WTC11 (cell line): ENCODE data around the gene PARK7.

Experiments
- CREM ChIP-seq: sonication (generic); formaldehyde crosslinking; IDR thresholded peaks from 2 replicates; pipeline ENCODE4 v1.8.1; 2022; ENCODE audit warnings: mild to moderate bottlenecking, missing genetic modification reagents, moderate library complexity
- ZNF423 ChIP-seq: fragments of 250-450 bp; sonication (Bioruptor Pico); IDR thresholded peaks from 2 replicates; pipeline ENCODE4 v2.1.2; 2022; ENCODE audit warnings: mild to moderate bottlenecking, moderate library complexity
- TF ChIP-seq, protein P1 (sequence below): fragments of 200-600 bp; IDR thresholded peaks from 2 replicates; pipeline ENCODE4 v1.8.0; 2022; ENCODE audit warnings: antibody characterized with exemption
- TF ChIP-seq, protein P2 (sequence below): sonication (generic); formaldehyde crosslinking; IDR thresholded peaks from 2 replicates; pipeline ENCODE4 v1.8.0; 2022; ENCODE audit warnings: mild to moderate bottlenecking, missing genetic modification reagents

DNA sequence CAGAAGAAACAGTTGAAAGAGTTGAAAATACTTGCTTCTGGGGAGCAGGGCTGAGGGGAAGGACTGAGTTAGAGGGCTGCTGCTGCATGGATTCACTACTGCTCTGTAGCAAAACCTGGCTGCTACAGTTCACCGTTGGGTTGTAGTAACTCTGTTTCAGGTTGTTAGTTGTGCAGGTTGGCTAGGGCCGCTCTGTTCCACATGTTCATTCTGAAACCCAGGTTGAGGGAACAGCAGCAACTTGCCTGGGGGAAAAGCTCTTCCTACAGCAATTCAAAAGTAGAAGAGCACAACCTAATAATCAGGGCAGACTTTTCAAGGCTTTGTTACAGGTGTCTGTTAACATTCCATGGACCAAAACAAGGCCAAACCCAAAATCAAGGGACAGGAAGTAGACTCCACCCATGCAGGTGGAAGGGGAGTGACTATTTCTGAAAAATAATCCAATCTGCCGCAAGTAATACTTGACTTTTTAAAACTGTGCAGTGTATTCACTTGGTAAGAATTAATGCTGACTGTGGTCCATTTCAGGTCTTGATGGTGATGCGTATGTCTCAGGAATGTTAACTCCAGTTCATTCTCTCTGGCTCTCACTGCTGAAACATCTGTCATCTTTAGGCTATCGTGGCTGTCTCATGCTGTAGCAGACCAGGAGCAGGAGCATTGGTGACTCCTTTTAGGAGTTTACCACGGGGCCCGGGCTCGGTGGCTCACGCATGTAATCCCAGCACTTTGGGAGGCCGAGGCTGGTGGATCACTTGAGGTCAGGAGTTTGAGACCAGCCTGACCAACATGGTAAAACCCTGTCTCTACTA lies 5.1 kb upstream of the PARK7 start:
- TF ChIP-seq, protein P1, sequence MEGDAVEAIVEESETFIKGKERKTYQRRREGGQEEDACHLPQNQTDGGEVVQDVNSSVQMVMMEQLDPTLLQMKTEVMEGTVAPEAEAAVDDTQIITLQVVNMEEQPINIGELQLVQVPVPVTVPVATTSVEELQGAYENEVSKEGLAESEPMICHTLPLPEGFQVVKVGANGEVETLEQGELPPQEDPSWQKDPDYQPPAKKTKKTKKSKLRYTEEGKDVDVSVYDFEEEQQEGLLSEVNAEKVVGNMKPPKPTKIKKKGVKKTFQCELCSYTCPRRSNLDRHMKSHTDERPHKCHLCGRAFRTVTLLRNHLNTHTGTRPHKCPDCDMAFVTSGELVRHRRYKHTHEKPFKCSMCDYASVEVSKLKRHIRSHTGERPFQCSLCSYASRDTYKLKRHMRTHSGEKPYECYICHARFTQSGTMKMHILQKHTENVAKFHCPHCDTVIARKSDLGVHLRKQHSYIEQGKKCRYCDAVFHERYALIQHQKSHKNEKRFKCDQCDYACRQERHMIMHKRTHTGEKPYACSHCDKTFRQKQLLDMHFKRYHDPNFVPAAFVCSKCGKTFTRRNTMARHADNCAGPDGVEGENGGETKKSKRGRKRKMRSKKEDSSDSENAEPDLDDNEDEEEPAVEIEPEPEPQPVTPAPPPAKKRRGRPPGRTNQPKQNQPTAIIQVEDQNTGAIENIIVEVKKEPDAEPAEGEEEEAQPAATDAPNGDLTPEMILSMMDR: no peak
- no peak for TF ChIP-seq ZNF423 (CRISPR knock-in tag)
- TF ChIP-seq, protein P2, sequence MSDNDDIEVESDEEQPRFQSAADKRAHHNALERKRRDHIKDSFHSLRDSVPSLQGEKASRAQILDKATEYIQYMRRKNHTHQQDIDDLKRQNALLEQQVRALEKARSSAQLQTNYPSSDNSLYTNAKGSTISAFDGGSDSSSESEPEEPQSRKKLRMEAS (CRISPR knock-in tag): no peak
- TF ChIP-seq CREM: no peak
